Tibial nerve (tissue), 4 donors: ENCODE data around the gene PTPRO. TPM values are rescaled to one million over a fixed set of nuclear protein-coding genes. Genes with fewer than 3 reads are reported as not detected.

ENCODE experiments used
- DNase-seq, 2 donors: peaks; one replicate each; pipeline ENCODE4 v3.0.0-alpha.2; 2019; ENCODE audit warnings: low spot score in 2 of 2
- H3K27ac ChIP-seq, 4 donors: fragments of 200-600 bp; sonication (generic) in 3 of 4; one replicate each; pipeline ENCODE4 v1.5.1; 2017 to 2019; ENCODE audit warnings: mild to moderate bottlenecking in 1 of 4
- H3K27me3 ChIP-seq, 2 donors: fragments of 200-600 bp; sonication (generic) in 1 of 2; one replicate each; pipeline versions ENCODE4 v1.5.1 to v1.6.0; 2017 to 2019
- H3K36me3 ChIP-seq, 3 donors: fragments of 200-600 bp; sonication (generic); one replicate each; pipeline ENCODE4 v1.5.1; 2018 to 2019
- H3K4me1 ChIP-seq, 4 donors: fragments of 200-600 bp; sonication (generic) in 3 of 4; one replicate each; pipeline ENCODE4 v1.5.1; 2017 to 2019
- H3K4me3 ChIP-seq, 4 donors: fragments of 200-600 bp; sonication (generic) in 3 of 4; one replicate each; pipeline ENCODE4 v1.5.1; 2017 to 2019; ENCODE audit warnings: mild to moderate bottlenecking in 1 of 4, moderate library complexity in 1 of 4
- H3K9me3 ChIP-seq, 4 donors: fragments of 200-600 bp; sonication (generic) in 3 of 4; one replicate each; pipeline ENCODE4 v1.5.1; 2017 to 2019
- CTCF ChIP-seq, 5 experiments: fragments of 200-600 bp in 3 of 5; fragments of 450-650 bp in 2 of 5; sonication (generic) in 3 of 5; IDR thresholded peaks; one replicate each; pipeline ENCODE4 v1.5.1; 2016 to 2019; ENCODE audit warnings: antibody characterized with exemption in 5 of 5, mild to moderate bottlenecking in 3 of 5, moderate library complexity in 2 of 5
- EP300 ChIP-seq, 2 donors: sonication (generic); formaldehyde crosslinking; IDR thresholded peaks; one replicate each; pipeline ENCODE4 v1.6.1; 2017; ENCODE audit warnings: antibody characterized with exemption in 2 of 2, mild to moderate bottlenecking in 1 of 2
- POLR2A ChIP-seq, 2 donors: fragments of 450-650 bp; IDR thresholded peaks; one replicate each; pipeline ENCODE4 v1.6.1; 2017; ENCODE audit warnings: antibody characterized with exemption in 2 of 2, mild to moderate bottlenecking in 2 of 2, moderate library complexity in 2 of 2
- WGBS, 2 donors: methylation state at CpG; one replicate each; pipeline ENCODE4 v1.1.5; 2018; 5-methylcytosine and 5-hydroxymethylcytosine counted together
- total RNA-seq, 4 donors: library from RNA; depleted of rRNA; stranded (reverse); fragments of >200 nt; gene quantifications; one replicate each; pipeline ENCODE4 v1.1.0, GENCODE V29; 2016

Gene PTPRO
- total RNA-seq, 4 donors from 2014 or later = 1.3 to 5.1 (median 2.0) TPM

- no peak overlapping the region for H3K27ac ChIP-seq
- H3K36me3 ChIP-seq = no peaks in the 10 kb centered on the region
- H3K27me3 ChIP-seq = no peaks in the 10 kb centered on the region
- no peaks in the 10 kb centered on the region for H3K4me1 ChIP-seq
- H3K4me3 ChIP-seq = no peak overlapping the region
- no peak for DNase-seq
- TF ChIP-seq CTCF (IDR thresholded peaks at IDR 0.05) = no peak
- no peak for TF ChIP-seq POLR2A (IDR thresholded peaks at IDR 0.05)
- TF ChIP-seq EP300 (IDR thresholded peaks at IDR 0.05) = no peak
- no peaks in the 10 kb centered on the region for H3K9me3 ChIP-seq
- 0% methylated on average over 1 of the region's 1 CpG for WGBS, 2 donors
Measured at GRCh38 chr12:15404485-15404884, 82.2 kb downstream of the PTPRO start.

- WGBS, 2 donors = 85 to 93% methylated on average over 2 of the region's 2 CpGs
Measured at GRCh38 chr12:15405606-15406005, 83.3 kb downstream of the PTPRO start.

GRCh38 chr12:15407025-15407424 lies 84.7 kb downstream of the PTPRO start:
- no peaks in the 10 kb centered on the region for H3K36me3 ChIP-seq
- no peak for TF ChIP-seq POLR2A (IDR thresholded peaks at IDR 0.05)
- no peak for DNase-seq
- H3K27ac ChIP-seq = no peak overlapping the region
- no peaks in the 10 kb centered on the region for H3K9me3 ChIP-seq
- WGBS, 2 donors = 78 to 79% methylated on average over 2 of the region's 2 CpGs
- no peaks in the 10 kb centered on the region for H3K4me1 ChIP-seq
- H3K27me3 ChIP-seq = no peaks in the 10 kb centered on the region
- H3K4me3 ChIP-seq = no peak overlapping the region

More at GRCh38 chr12:15405606-15406005, 83.3 kb downstream of the PTPRO start:
- no peak for DNase-seq
- H3K4me1 ChIP-seq = no peaks in the 10 kb centered on the region
- H3K27me3 ChIP-seq = no peaks in the 10 kb centered on the region
- H3K27ac ChIP-seq = no peak overlapping the region
- no peak overlapping the region for H3K4me3 ChIP-seq
- H3K36me3 ChIP-seq = no peaks in the 10 kb centered on the region
- no peaks in the 10 kb centered on the region for H3K9me3 ChIP-seq
- TF ChIP-seq POLR2A (IDR thresholded peaks at IDR 0.05) = no peak
- no peak for TF ChIP-seq CTCF (IDR thresholded peaks at IDR 0.05)
- TF ChIP-seq EP300 (IDR thresholded peaks at IDR 0.05) = no peak

- no peak for DNase-seq
- no peak for TF ChIP-seq EP300 (IDR thresholded peaks at IDR 0.05)
- WGBS, 2 donors = 42 to 53% methylated on average over 3 of the region's 3 CpGs
Measured at GRCh38 chr12:15411842-15412241, 89.5 kb downstream of the PTPRO start.

GRCh38 chr12:15417691-15418090 lies 95.4 kb downstream of the PTPRO start:
- TF ChIP-seq EP300 (IDR thresholded peaks at IDR 0.05) (no peak), POLR2A (IDR thresholded peaks at IDR 0.05) (no peak), CTCF (IDR thresholded peaks at IDR 0.05) (no peak)
- H3K36me3 ChIP-seq = no peaks in the 10 kb centered on the region
- 81 to 85% methylated on average over 3 of the region's 3 CpGs for WGBS, 2 donors
- no peaks in the 10 kb centered on the region for H3K4me1 ChIP-seq
- H3K27me3 ChIP-seq = no peaks in the 10 kb centered on the region
- H3K27ac ChIP-seq = no peak overlapping the region
- H3K4me3 ChIP-seq = no peak overlapping the region
- DNase-seq = no peak
- H3K9me3 ChIP-seq = no peaks in the 10 kb centered on the region

More at GRCh38 chr12:15411842-15412241, 89.5 kb downstream of the PTPRO start:
- Histone ChIP-seq H3K4me1 (no peaks in the 10 kb centered on the region), H3K27me3 (no peaks in the 10 kb centered on the region), H3K27ac (no peak overlapping the region), H3K4me3 (no peak overlapping the region), H3K9me3 (no peaks in the 10 kb centered on the region), H3K36me3 (no peaks in the 10 kb centered on the region)

GRCh38 chr12:15423629-15424028 lies 101.3 kb downstream of the PTPRO start:
- 65% methylated on average over 2 of the region's 2 CpGs for WGBS, 2 donors
- TF ChIP-seq CTCF (IDR thresholded peaks at IDR 0.05) (no peak), EP300 (IDR thresholded peaks at IDR 0.05) (no peak), POLR2A (IDR thresholded peaks at IDR 0.05) (no peak)
- H3K36me3 ChIP-seq = no peaks in the 10 kb centered on the region
- no peak overlapping the region for H3K27ac ChIP-seq
- DNase-seq = no peak
- H3K27me3 ChIP-seq = no peaks in the 10 kb centered on the region
- no peaks in the 10 kb centered on the region for H3K9me3 ChIP-seq
- no peaks in the 10 kb centered on the region for H3K4me1 ChIP-seq
- H3K4me3 ChIP-seq = no peak overlapping the region
